ENCODE measurements around the gene CYLD.

- no peak for TF ChIP-seq ZNF274 (IDR thresholded peaks at IDR 0.05; ENCODE audit: low read depth, low read length)
- TF ChIP-seq SUZ12 (IDR thresholded peaks at IDR 0.05; ENCODE audit: extremely low read depth, insufficient read depth, insufficient read length): no peak
- TF ChIP-seq YY1 (IDR thresholded peaks at IDR 0.05; ENCODE audit: insufficient read depth, insufficient read length): no peak
Observed at GRCh38 chr16:50847166-50847565, 105.3 kb downstream of the CYLD start.
